Glutamatergic neuron (in vitro differentiated cells): ENCODE data around the gene SYT1. TPM values are rescaled to one million over a fixed set of nuclear protein-coding genes. Genes with fewer than 3 reads are reported as not detected.
A peak's percentile ranks its signal among the peaks of the same experiment; 100 is the strongest.

Experiments
- DNase-seq: peaks from one replicate; pipeline ENCODE4 v3.0.0; 2022
- H3K27ac Mint-ChIP-seq: one replicate; pipeline ENCODE4 v1.8.0; 2020; ENCODE audit warnings: mild to moderate bottlenecking, mixed read lengths, inconsistent platforms; ENCODE audit not compliant: unreplicated experiment
- H3K27me3 Mint-ChIP-seq: one replicate; pipeline ENCODE4 v1.8.0; 2020; ENCODE audit warnings: mild to moderate bottlenecking, moderate library complexity, mixed read lengths, inconsistent platforms; ENCODE audit not compliant: unreplicated experiment
- H3K36me3 Mint-ChIP-seq: one replicate; pipeline ENCODE4 v1.8.0; 2020; ENCODE audit warnings: mild to moderate bottlenecking, mixed read lengths, inconsistent platforms; ENCODE audit not compliant: unreplicated experiment
- H3K4me1 Mint-ChIP-seq: one replicate; pipeline ENCODE4 v1.8.0; 2020; ENCODE audit warnings: mild to moderate bottlenecking, low read depth, mixed read lengths, inconsistent platforms; ENCODE audit not compliant: unreplicated experiment
- H3K4me3 Mint-ChIP-seq: one replicate; pipeline ENCODE4 v1.8.0; 2020; ENCODE audit warnings: mild to moderate bottlenecking, mixed read lengths, inconsistent platforms; ENCODE audit not compliant: unreplicated experiment
- H3K9me3 Mint-ChIP-seq: one replicate; pipeline ENCODE4 v1.8.0; 2020; ENCODE audit warnings: mild to moderate bottlenecking, moderate library complexity, mixed read lengths, inconsistent platforms; ENCODE audit not compliant: unreplicated experiment
- total RNA-seq: library from RNA; stranded (reverse); fragmentation: NEBNext Ultra II Directional; extraction: Animal tissue kit (Norgen Biotek cat#: 25700); gene quantifications from one replicate; pipeline ENCODE4 v1.2.1, GENCODE V29; 2021; ENCODE audit not compliant: unreplicated experiment
- TF ChIP-seq, protein P1 (sequence below): fragments of 200-600 bp; sonication (generic); IDR thresholded peaks from one replicate; pipeline ENCODE4 v1.5.0; 2021; ENCODE audit not compliant: partially characterized antibody, unreplicated experiment

SYT1 gene
- total RNA-seq, 1 donor from 2014 or later = 155 TPM

DNA sequence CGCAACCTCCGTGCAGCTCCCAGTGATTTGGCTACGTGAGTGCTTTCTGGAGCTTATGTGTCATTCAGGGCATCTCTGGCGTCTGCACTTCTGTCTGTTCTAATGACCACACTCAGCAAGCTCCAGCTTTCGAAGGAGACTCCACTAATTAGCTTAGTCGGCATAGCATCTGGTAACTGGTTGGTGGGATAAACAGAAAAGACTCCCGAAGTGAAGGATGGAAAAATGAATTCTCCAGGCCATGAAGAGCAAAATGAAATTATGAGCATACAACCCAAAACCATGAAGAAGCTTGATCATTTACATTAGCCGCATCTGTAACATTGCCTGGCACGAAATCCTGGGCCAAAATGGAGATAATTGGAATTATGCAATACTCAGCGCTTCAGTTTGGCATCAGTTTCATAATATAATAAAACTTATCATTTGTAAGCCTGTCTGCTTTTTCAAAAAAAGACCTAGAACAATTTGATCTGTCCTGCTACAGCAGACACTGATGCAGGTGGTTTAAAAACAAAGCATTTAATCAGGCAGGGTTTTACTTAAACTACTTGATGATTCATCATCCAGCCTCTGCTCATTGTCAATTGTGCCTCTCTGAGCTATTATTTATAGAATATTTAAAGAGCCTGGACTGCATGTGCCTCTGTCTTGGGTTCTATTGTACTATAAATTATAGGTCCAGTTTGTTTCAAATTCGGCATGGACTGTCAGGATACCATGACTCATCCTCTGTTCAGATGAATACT is 87.4 kb downstream of the SYT1 start:
- TF ChIP-seq, protein P1, sequence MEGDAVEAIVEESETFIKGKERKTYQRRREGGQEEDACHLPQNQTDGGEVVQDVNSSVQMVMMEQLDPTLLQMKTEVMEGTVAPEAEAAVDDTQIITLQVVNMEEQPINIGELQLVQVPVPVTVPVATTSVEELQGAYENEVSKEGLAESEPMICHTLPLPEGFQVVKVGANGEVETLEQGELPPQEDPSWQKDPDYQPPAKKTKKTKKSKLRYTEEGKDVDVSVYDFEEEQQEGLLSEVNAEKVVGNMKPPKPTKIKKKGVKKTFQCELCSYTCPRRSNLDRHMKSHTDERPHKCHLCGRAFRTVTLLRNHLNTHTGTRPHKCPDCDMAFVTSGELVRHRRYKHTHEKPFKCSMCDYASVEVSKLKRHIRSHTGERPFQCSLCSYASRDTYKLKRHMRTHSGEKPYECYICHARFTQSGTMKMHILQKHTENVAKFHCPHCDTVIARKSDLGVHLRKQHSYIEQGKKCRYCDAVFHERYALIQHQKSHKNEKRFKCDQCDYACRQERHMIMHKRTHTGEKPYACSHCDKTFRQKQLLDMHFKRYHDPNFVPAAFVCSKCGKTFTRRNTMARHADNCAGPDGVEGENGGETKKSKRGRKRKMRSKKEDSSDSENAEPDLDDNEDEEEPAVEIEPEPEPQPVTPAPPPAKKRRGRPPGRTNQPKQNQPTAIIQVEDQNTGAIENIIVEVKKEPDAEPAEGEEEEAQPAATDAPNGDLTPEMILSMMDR = no peak
- Mint-ChIP-seq H3K4me1 (peaks cover 9% of the 10 kb centered on the region), H3K27ac (peak overlapping the region; percentile 68), H3K4me3 (peak overlapping the region; percentile 8), H3K9me3 (peaks cover 1% of the 10 kb centered on the region), H3K27me3 (peaks cover 2% of the 10 kb centered on the region), H3K36me3 (no peaks in the 10 kb centered on the region)
- peak; percentile 17 for DNase-seq

GRCh38 chr12:78952552-78952929 is 88.0 kb downstream of the SYT1 start:
- H3K27me3 Mint-ChIP-seq = peaks cover 2% of the 10 kb centered on the region
- no peaks in the 10 kb centered on the region for H3K36me3 Mint-ChIP-seq
- peaks cover 1% of the 10 kb centered on the region for H3K9me3 Mint-ChIP-seq
- no peak for DNase-seq
- no peak overlapping the region for H3K27ac Mint-ChIP-seq
- no peak overlapping the region for H3K4me3 Mint-ChIP-seq
- H3K4me1 Mint-ChIP-seq = peaks cover 9% of the 10 kb centered on the region
- TF ChIP-seq, protein P1 = no peak

- Mint-ChIP-seq H3K27ac (no peak overlapping the region), H3K27me3 (peaks cover 2% of the 10 kb centered on the region), H3K4me1 (peaks cover 1% of the 10 kb centered on the region), H3K36me3 (no peaks in the 10 kb centered on the region), H3K9me3 (no peaks in the 10 kb centered on the region), H3K4me3 (no peak overlapping the region)
- TF ChIP-seq, protein P1 = no peak
- no peak for DNase-seq
Observed at GRCh38 chr12:78958941-78959340, 94.4 kb downstream of the SYT1 start.

DNA sequence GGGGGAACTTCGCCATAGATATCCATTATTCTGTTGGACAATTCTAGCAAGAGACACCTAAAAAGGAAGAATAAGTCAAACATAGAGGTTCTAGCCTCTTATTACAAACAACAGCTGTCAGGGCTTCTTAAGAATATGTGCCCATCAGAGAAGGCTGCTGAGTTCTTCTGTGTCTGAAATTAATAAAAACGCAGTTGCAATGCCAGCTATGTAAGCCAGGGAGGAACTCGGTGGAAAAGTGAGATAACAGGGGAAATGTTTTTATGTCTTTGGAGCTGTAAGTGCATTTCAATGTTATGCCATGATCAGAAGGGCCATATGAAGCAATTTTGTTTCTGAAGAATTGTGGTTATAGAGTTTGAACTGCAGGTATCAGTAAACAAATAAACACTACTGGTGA is 95.0 kb downstream of the SYT1 start:
- Mint-ChIP-seq H3K27ac (no peak overlapping the region), H3K4me3 (no peak overlapping the region), H3K27me3 (peaks cover 2% of the 10 kb centered on the region), H3K4me1 (peaks cover 1% of the 10 kb centered on the region), H3K36me3 (no peaks in the 10 kb centered on the region), H3K9me3 (no peaks in the 10 kb centered on the region)
- TF ChIP-seq, protein P1 = no peak
- DNase-seq = no peak

GRCh38 chr12:78961171-78961570 is 96.6 kb downstream of the SYT1 start:
- Mint-ChIP-seq H3K27me3 (peaks cover 2% of the 10 kb centered on the region), H3K4me3 (no peak overlapping the region), H3K4me1 (peaks cover 1% of the 10 kb centered on the region), H3K27ac (no peak overlapping the region), H3K36me3 (no peaks in the 10 kb centered on the region), H3K9me3 (no peaks in the 10 kb centered on the region)
- DNase-seq = no peak
- TF ChIP-seq, protein P1 = no peak
